ENCODE measurements around the gene SEMA3B.

SEMA3B gene

DNA sequence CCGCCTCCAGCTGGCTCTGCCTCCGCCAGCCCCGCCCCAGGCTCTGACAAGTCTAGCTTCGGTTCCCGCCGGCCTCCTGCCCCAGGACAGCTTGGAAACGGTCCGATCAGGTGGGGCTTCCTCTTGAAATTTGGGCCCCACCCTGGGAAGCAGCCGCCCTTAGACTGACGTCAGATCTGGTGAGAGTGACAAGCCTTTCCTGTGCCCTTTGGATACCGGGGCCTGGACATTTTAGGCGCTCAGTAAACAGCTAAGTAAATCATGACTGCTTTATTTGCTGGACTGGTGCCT lies 30.6 kb downstream of the SEMA3B start:
- Histone ChIP-seq H3K36me3 (ENCODE audit: control insufficient read depth, low read length) (no peaks in the 10 kb centered on the region), H3K79me2 (ENCODE audit: control insufficient read depth, low read length) (0 out of 2 replicates have a peak, but pooled peaks cover 3% of the 10 kb centered on the region), H3K27ac (ENCODE audit: low read depth, low read length) (peak overlapping the region; percentile 20), H4K20me1 (ENCODE audit: control insufficient read depth, insufficient read depth, low read depth, low read length) (no peaks in the 10 kb centered on the region), H3K27me3 (ENCODE audit: control insufficient read depth, low read length) (no peaks in the 10 kb centered on the region), H3F3A (ENCODE audit: control insufficient read depth, insufficient read depth) (peaks cover 4% of the 10 kb centered on the region; the same call in 1 of the 2 replicates), H3K9me3 (ENCODE audit: control insufficient read depth, insufficient read depth, low read length) (no peaks in the 10 kb centered on the region), H3K4me1 (ENCODE audit: control insufficient read depth, low read length) (peaks cover 19% of the 10 kb centered on the region), H3K4me3 (ENCODE audit: low read length) (peak overlapping the region; percentile 98), H3K4me2 (ENCODE audit: low read length) (peak overlapping the region; percentile 98), H3K9me2 (replicated peaks; ENCODE audit: control insufficient read depth, low read length) (no peaks in the 10 kb centered on the region)
- TF ChIP-seq EZH2phosphoT487 (IDR thresholded peaks at IDR 0.05; ENCODE audit: borderline replicate concordance, low read length) (no peak), CTCF (IDR thresholded peaks at IDR 0.05; ENCODE audit: low read depth, low read length, poor library complexity, severe bottlenecking) (no peak)

DNA sequence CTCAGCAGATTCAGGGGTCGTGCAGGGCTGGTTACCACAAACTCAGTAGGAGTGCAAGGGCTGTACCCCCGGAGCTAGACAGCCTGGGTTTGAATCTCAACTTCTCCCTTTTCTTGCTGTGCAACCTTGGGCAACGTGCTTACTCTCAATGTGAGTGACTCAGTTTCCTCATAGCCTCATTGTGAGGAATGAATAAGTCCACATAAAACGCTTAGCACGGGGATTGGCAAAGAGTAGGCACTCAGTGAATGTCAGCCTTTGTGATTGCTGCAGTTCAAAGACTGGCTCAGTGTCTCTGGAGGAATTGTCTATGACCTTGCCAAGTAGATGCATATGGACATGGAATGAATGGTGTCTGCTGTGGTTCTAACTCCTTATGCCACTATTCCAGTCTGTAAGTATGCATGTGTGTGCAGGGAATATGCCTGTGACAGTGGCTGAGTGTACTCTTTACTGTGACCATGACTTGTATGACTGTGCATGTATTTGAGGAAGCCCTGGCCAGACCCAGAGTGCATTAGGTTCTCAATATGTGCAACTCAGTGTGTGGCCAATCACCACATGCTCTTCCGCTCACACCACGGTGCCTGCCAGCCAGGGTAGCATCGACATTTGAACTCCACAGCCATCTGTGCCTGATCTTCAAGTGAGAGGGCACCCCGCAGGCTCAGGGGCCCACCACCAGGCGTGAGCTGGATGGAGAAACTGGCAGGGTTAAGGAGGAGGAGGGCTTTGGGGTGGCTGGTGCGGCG lies 31.2 kb downstream of the SEMA3B start:
- peaks cover 24% of the 10 kb centered on the region for H3K4me1 ChIP-seq (ENCODE audit: control insufficient read depth, low read length)
- H3K4me3 ChIP-seq (ENCODE audit: low read length) = peak overlapping the region; percentile 98
- H3K27ac ChIP-seq (ENCODE audit: low read depth, low read length) = peak overlapping the region; percentile 20
- peak overlapping the region; percentile 98 for H3K4me2 ChIP-seq (ENCODE audit: low read length)
- TF ChIP-seq EZH2phosphoT487 (IDR thresholded peaks at IDR 0.05; ENCODE audit: borderline replicate concordance, low read length) = no peak
- TF ChIP-seq CTCF (IDR thresholded peaks at IDR 0.05; ENCODE audit: low read depth, low read length, poor library complexity, severe bottlenecking) = no peak
- H3K79me2 ChIP-seq (ENCODE audit: control insufficient read depth, low read length) = 0 out of 2 replicates have a peak, but pooled peaks cover 3% of the 10 kb centered on the region
- no peaks in the 10 kb centered on the region for H3K27me3 ChIP-seq (ENCODE audit: control insufficient read depth, low read length)
- H3F3A ChIP-seq (ENCODE audit: control insufficient read depth, insufficient read depth) = peaks cover 7% of the 10 kb centered on the region
- H3K9me2 ChIP-seq (replicated peaks; ENCODE audit: control insufficient read depth, low read length) = no peaks in the 10 kb centered on the region
- no peaks in the 10 kb centered on the region for H4K20me1 ChIP-seq (ENCODE audit: control insufficient read depth, insufficient read depth, low read depth, low read length)
- no peaks in the 10 kb centered on the region for H3K9me3 ChIP-seq (ENCODE audit: control insufficient read depth, insufficient read depth, low read length)
- no peaks in the 10 kb centered on the region for H3K36me3 ChIP-seq (ENCODE audit: control insufficient read depth, low read length)

- Histone ChIP-seq H3K79me2 (ENCODE audit: control insufficient read depth, low read length) (0 out of 2 replicates have a peak, but pooled peaks cover 3% of the 10 kb centered on the region), H3K4me3 (ENCODE audit: low read length) (peak overlapping the region; percentile 98), H3K4me1 (ENCODE audit: control insufficient read depth, low read length) (peaks cover 25% of the 10 kb centered on the region), H3K27ac (ENCODE audit: low read depth, low read length) (no peak overlapping the region), H3K27me3 (ENCODE audit: control insufficient read depth, low read length) (no peaks in the 10 kb centered on the region), H4K20me1 (ENCODE audit: control insufficient read depth, insufficient read depth, low read depth, low read length) (no peaks in the 10 kb centered on the region), H3K4me2 (ENCODE audit: low read length) (peak overlapping the region; percentile 98), H3F3A (ENCODE audit: control insufficient read depth, insufficient read depth) (peaks cover 7% of the 10 kb centered on the region), H3K9me3 (ENCODE audit: control insufficient read depth, insufficient read depth, low read length) (no peaks in the 10 kb centered on the region), H3K36me3 (ENCODE audit: control insufficient read depth, low read length) (no peaks in the 10 kb centered on the region), H3K9me2 (replicated peaks; ENCODE audit: control insufficient read depth, low read length) (no peaks in the 10 kb centered on the region)
- TF ChIP-seq EZH2phosphoT487 (IDR thresholded peaks at IDR 0.05; ENCODE audit: borderline replicate concordance, low read length) (no peak), CTCF (IDR thresholded peaks at IDR 0.05; ENCODE audit: low read depth, low read length, poor library complexity, severe bottlenecking) (no peak)
Observed at GRCh38 chr3:50300681-50301254, 31.8 kb downstream of the SEMA3B start.
